PC-3 (cell line): ENCODE data around the gene SULT4A1. TPM values are rescaled to one million over a fixed set of nuclear protein-coding genes. Genes with fewer than 3 reads are reported as not detected.
"Not testable (repeated sequence)": the region's sequence is repeated elsewhere in the genome, so short reads cannot be mapped to it uniquely, and the experiment has no call there.

Experiments
- ATAC-seq: fragments of 200-7000 bp; cut with Tn5 transposase; 2 replicates; pipeline ENCODE4 v1.9.1; 2020; ENCODE audit warnings: mild to moderate bottlenecking, moderate library complexity
- BruUV-seq: library from RNA; stranded (reverse); fragments of 400-500 nt; replicated peaks from 2 replicates; lab custom pipeline; 2021; lab: Mats Ljungman, UMichigan
- CTCF ChIA-PET: fragments of 300-600 bp; sonication (Branson Sonifier 250); formaldehyde crosslinking; loops from one replicate; lab custom pipeline; 2022; ENCODE audit warnings: antibody characterized with exemption; lab: Charles Lee
- POLR2A ChIA-PET: fragments of 300-600 bp; sonication (Branson Sonifier 250); formaldehyde crosslinking; loops from one replicate; lab custom pipeline; 2022; ENCODE audit warnings: antibody characterized with exemption; ENCODE audit not compliant: unreplicated experiment; lab: Charles Lee
- DNase-seq: peaks from one replicate; pipeline ENCODE4 v3.0.0-alpha.2; 2015
- H2AFZ ChIP-seq: fragments of 300-600 bp; sonication (generic); 2 replicates; pipeline ENCODE4 v1.6.0; 2016; ENCODE audit warnings: antibody characterized with exemption, low read length
- H3F3A ChIP-seq: fragments of 300-600 bp; sonication (generic); one replicate; pipeline ENCODE4 v1.6.0; 2017; ENCODE audit warnings: antibody characterized with exemption, low read length, control low read depth, mild to moderate bottlenecking; ENCODE audit not compliant: unreplicated experiment
- H3K27ac ChIP-seq: fragments of 300-600 bp; sonication (generic); 2 replicates; pipeline ENCODE4 v1.5.1; 2016; ENCODE audit warnings: mild to moderate bottlenecking, low read length
- H3K27me3 ChIP-seq: fragments of 300-600 bp; sonication (generic); 2 replicates; pipeline ENCODE4 v1.6.1; 2016; ENCODE audit warnings: low read length, mixed read lengths
- H3K36me3 ChIP-seq: fragments of 300-600 bp; sonication (generic); 2 replicates; pipeline ENCODE4 v1.6.1; 2016; ENCODE audit warnings: low read depth, mixed run types, low read length, mixed read lengths
- H3K4me1 ChIP-seq: fragments of 300-600 bp; sonication (generic); 2 replicates; pipeline ENCODE4 v1.5.1; 2016; ENCODE audit warnings: low read length; ENCODE audit not compliant: insufficient read depth
- H3K4me2 ChIP-seq: fragments of 300-600 bp; sonication (generic); 2 replicates; pipeline ENCODE4 v1.6.0; 2016; ENCODE audit warnings: low read length
- H3K4me3 ChIP-seq: fragments of 300-600 bp; sonication (generic); 2 replicates; pipeline ENCODE4 v1.5.1; 2016; ENCODE audit warnings: mild to moderate bottlenecking, low read length, mixed read lengths
- H3K79me2 ChIP-seq: fragments of 300-600 bp; sonication (generic); 2 replicates; pipeline ENCODE4 v1.6.1; 2017; ENCODE audit warnings: low read length, mixed read lengths
- H3K9ac ChIP-seq: fragments of 300-600 bp; sonication (generic); 2 replicates; pipeline ENCODE4 v1.6.0; 2016; ENCODE audit warnings: mild to moderate bottlenecking, low read length
- H3K9me2 ChIP-seq: fragments of 300-600 bp; sonication (generic); replicated peaks from 2 replicates; pipeline ENCODE4 v1.6.1; 2016; ENCODE audit warnings: mixed run types, low read length, mixed read lengths
- H3K9me3 ChIP-seq: fragments of 300-600 bp; sonication (generic); 2 replicates; pipeline ENCODE4 v1.6.1; 2016; ENCODE audit warnings: low read length, mixed read lengths
- H4K20me1 ChIP-seq: fragments of 300-600 bp; sonication (generic); 2 replicates; pipeline ENCODE4 v1.6.1; 2016; ENCODE audit warnings: low read length, mixed read lengths
- CTCF ChIP-seq: fragments of 300-600 bp; sonication (generic); conservative IDR thresholded peaks from 2 replicates; pipeline ENCODE4 v1.5.1; 2017; ENCODE audit warnings: antibody characterized with exemption, low read depth, mild to moderate bottlenecking, low read length
- EZH2 ChIP-seq: fragments of 300-600 bp; sonication (generic); IDR thresholded peaks from one replicate; pipeline ENCODE4 v1.6.1; 2017; ENCODE audit warnings: antibody characterized with exemption, mild to moderate bottlenecking, low read length; ENCODE audit not compliant: unreplicated experiment
- EZH2phosphoT487 ChIP-seq: fragments of 300-600 bp; sonication (generic); IDR thresholded peaks from 2 replicates; pipeline ENCODE4 v1.6.1; 2018; ENCODE audit warnings: mild to moderate bottlenecking, antibody characterized with exemption, low read length, borderline replicate concordance
- intact Hi-C: fragments of 100-400 bp; cut with micrococcal nuclease; formaldehyde crosslinking; loops from 2 replicates; pipeline ENCODE4 v1.9.0; 2023
- total RNA-seq: library from RNA; depleted of rRNA; stranded (reverse); fragments of >200 nt; gene quantifications from 2 replicates; pipeline ENCODE4 v1.2.3, GENCODE V29; 2014

Gene SULT4A1
- total RNA-seq, 1 experiment from 2014 or later, result not detected

GRCh38 chr22:43878079-43878795, 15.9 kb upstream of the SULT4A1 start:
- ATAC-seq, result no peak

GRCh38 chr22:43876866-43877509, 14.7 kb upstream of the SULT4A1 start:
- no peaks in the 10 kb centered on the region for H3K79me2 ChIP-seq
- no peaks in the 10 kb centered on the region for H3K9me3 ChIP-seq
- no peak overlapping the region for H3K27ac ChIP-seq
- no peak overlapping the region for H3K9ac ChIP-seq
- no peak overlapping the region for H3K4me3 ChIP-seq
- no peak overlapping the region for H2AFZ ChIP-seq
- POLR2A ChIA-PET, result no interaction called here
- no peaks in the 10 kb centered on the region for H3K4me1 ChIP-seq
- no peaks in the 10 kb centered on the region for H3K36me3 ChIP-seq
- CTCF ChIA-PET, result no interaction called here
- intact Hi-C loops, result no loop called here
- H4K20me1 ChIP-seq, result no peaks in the 10 kb centered on the region
- no peaks in the 10 kb centered on the region for H3K9me2 ChIP-seq
- TF ChIP-seq EZH2phosphoT487, result no peak
- no peak for TF ChIP-seq EZH2
- TF ChIP-seq CTCF, result no peak
- no TSS peak for BruUV-seq
- ATAC-seq (no peak), DNase-seq (no peak)
- H3F3A ChIP-seq, result no peaks in the 10 kb centered on the region
- H3K4me2 ChIP-seq, result no peak overlapping the region
- peaks cover 10% of the 10 kb centered on the region for H3K27me3 ChIP-seq

More at GRCh38 chr22:43878079-43878795, 15.9 kb upstream of the SULT4A1 start:
- no peaks in the 10 kb centered on the region for H3K9me2 ChIP-seq
- intact Hi-C loops, result no loop called here
- DNase-seq, result no peak
- H3K4me3 ChIP-seq, result no peak overlapping the region
- no peak overlapping the region for H3K9ac ChIP-seq
- no peaks in the 10 kb centered on the region for H3K9me3 ChIP-seq
- peaks cover 10% of the 10 kb centered on the region for H3K27me3 ChIP-seq
- H3K4me1 ChIP-seq, result no peaks in the 10 kb centered on the region
- CTCF ChIA-PET, result no interaction called here
- no peak overlapping the region for H2AFZ ChIP-seq
- no peaks in the 10 kb centered on the region for H3K79me2 ChIP-seq
- POLR2A ChIA-PET, result no interaction called here
- H3K27ac ChIP-seq, result no peak overlapping the region
- H4K20me1 ChIP-seq, result no peaks in the 10 kb centered on the region
- no TSS peak for BruUV-seq
- no peaks in the 10 kb centered on the region for H3F3A ChIP-seq
- H3K4me2 ChIP-seq, result no peak overlapping the region
- no peaks in the 10 kb centered on the region for H3K36me3 ChIP-seq
- no peak for TF ChIP-seq CTCF
- TF ChIP-seq EZH2, result no peak
- TF ChIP-seq EZH2phosphoT487, result no peak

GRCh38 chr22:43869799-43870198, 7.5 kb upstream of the SULT4A1 start:
- POLR2A ChIA-PET, result no interaction called here
- ATAC-seq (no peak), DNase-seq (no peak)
- no peak overlapping the region for H3K4me2 ChIP-seq
- H3K9me3 ChIP-seq, result no peaks in the 10 kb centered on the region
- H3K4me1 ChIP-seq, result no peaks in the 10 kb centered on the region
- peaks cover 14% of the 10 kb centered on the region; the same call in 1 of the 2 replicates for H3K27me3 ChIP-seq
- no peaks in the 10 kb centered on the region for H3K36me3 ChIP-seq
- no peak overlapping the region for H3K27ac ChIP-seq
- H3K9ac ChIP-seq, result no peak overlapping the region
- no peaks in the 10 kb centered on the region for H3F3A ChIP-seq
- H2AFZ ChIP-seq, result no peak overlapping the region
- H4K20me1 ChIP-seq, result no peaks in the 10 kb centered on the region
- CTCF ChIA-PET, result no interaction called here
- no peak overlapping the region for H3K4me3 ChIP-seq
- H3K9me2 ChIP-seq, result no peaks in the 10 kb centered on the region
- no TSS peak for BruUV-seq
- TF ChIP-seq EZH2phosphoT487 (no peak), CTCF (no peak), EZH2 (no peak)
- H3K79me2 ChIP-seq, result no peaks in the 10 kb centered on the region
- intact Hi-C loops, result no loop called here

GRCh38 chr22:43869001-43869400, 6.7 kb upstream of the SULT4A1 start:
- intact Hi-C loops, H3K9me2 ChIP-seq, H3K9ac ChIP-seq, ATAC-seq, H3K9me3 ChIP-seq, H3K4me1 ChIP-seq, H2AFZ ChIP-seq, H3K36me3 ChIP-seq, H3K4me2 ChIP-seq, H3K79me2 ChIP-seq, H3K27ac ChIP-seq, POLR2A ChIA-PET, H3F3A ChIP-seq, DNase-seq, H4K20me1 ChIP-seq, CTCF ChIA-PET, BruUV-seq, H3K4me3 ChIP-seq: not testable (repeated sequence)
- peaks cover 17% of the 10 kb centered on the region for H3K27me3 ChIP-seq
